Stimulated activated CD4-positive, alpha-beta T cell treated with anti-CD3 and anti-CD28 coated beads, Interleukin-4, amount 100 ng/mL, for 48 hours (primary cell): ENCODE measurements around the gene WSCD2.

Experiments used
- DNase-seq, 2 donors: peaks; one replicate each; pipeline ENCODE4 v3.0.0-alpha.2; 2020; ENCODE audit warnings: low read depth in 2 of 2

Gene WSCD2

GRCh38 chr12:108235197-108235984 lies 106.3 kb downstream of the WSCD2 start:
- no peak for DNase-seq

DNA sequence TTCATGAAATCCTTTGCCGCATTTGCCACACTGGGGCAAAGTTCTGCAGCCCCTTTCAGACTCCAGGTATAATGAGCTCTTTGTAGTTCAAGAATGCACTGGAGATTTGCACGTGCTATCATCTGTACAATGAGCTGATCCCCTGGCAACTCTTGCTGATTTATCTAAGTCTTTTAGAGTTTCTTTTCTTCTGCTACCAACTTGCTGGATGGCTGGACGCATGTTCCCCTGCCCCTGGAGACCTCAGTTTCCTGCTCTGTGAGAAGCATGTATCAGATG lies 106.8 kb downstream of the WSCD2 start:
- no peak for DNase-seq

DNA sequence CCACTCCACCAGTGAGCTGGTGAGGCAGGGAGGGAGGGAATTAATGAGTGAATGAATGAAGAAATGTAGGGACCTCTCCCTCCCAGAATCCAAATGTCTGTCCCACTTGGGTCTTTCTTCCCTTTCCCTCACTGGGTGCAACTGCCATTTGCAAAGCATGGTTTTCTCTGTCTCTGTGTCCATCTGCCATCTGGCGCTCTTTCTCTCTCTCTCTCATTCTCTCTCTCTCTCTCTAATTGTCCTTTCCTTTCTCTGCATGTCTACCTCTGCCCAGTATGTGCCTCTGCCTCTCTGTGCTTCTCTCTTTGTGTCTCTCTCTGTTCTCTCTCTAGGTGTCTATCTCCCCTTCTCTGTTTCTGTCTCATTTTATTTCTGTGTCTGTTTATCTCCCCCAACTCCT lies 107.3 kb downstream of the WSCD2 start:
- DNase-seq: no peak

DNA sequence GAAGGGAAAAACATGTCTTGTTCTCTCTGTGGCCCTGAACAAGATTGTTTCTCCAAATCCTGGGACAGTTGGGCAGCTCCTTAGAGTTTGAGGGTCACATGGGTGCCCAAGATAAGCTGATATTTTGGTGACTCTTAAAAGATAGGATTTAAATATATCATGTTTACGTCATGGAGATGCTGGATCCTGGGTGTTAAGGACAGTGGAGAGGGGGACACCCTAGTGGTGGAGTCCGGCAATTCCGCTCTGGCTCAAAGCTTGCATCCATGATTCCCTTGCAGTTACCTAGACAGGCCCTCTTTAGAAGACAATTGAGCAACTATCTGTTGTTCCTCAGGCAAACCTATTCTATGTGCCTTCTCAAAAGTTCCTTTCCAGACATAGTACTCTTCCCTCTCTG lies 108.2 kb downstream of the WSCD2 start:
- no peak for DNase-seq

GRCh38 chr12:108238474-108238873 lies 109.4 kb downstream of the WSCD2 start:
- no peak for DNase-seq

GRCh38 chr12:108239378-108239777 lies 110.3 kb downstream of the WSCD2 start:
- DNase-seq: no peak

DNA sequence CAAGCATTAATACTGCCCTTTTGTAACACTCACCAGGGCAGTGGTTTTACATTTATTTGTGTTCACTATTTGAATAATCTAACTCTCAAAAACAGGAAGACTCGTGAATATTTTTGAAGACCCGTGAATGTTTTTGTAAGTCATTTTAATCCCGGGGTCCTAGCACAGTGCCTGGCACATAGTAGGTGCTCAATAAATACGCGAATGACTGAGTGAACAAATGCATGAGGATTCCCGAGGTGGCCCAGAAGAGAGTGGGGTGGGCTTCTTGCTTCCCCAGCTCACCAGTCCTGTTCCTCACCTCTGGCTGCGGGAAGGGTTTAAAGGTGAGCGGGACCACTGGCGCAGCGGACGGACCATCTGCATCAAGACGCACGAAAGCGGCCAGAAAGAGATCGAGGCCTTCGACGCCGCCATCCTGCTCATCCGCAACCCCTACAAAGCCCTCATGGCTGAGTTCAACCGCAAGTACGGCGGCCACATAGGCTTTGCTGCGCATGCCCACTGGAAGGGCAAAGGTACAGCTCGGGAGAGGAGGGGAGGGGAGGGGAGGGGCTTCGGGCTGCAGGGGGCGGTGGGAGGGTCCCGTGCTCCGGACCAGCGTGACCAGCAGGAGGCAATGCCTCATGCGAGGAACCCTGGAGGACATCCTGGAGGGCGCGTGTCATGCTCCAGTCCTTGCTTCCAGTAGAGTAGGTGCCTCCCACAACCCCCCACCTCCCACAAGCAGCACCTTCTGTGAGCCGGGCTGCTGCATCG lies 111.1 kb downstream of the WSCD2 start:
- DNase-seq: no peak

DNA sequence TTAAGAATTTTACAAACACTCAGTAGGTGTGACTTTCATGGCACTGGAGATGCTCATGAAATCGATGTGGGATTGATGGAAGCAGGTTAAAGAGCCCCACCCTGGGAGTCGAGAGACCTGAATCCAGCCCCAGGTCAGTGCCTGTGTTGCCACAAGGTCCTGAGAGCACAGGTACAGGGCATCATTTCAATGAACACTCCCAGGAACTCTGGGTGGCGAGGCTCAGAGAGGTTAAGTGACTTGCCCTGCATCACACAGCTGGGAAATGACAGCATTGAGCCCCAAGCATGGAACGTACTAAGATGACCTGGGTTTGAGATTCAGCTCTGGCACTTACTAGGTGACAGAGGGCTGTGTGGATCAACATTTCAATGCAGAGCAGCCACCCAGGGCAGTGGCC lies 111.8 kb downstream of the WSCD2 start:
- no peak for DNase-seq

DNA sequence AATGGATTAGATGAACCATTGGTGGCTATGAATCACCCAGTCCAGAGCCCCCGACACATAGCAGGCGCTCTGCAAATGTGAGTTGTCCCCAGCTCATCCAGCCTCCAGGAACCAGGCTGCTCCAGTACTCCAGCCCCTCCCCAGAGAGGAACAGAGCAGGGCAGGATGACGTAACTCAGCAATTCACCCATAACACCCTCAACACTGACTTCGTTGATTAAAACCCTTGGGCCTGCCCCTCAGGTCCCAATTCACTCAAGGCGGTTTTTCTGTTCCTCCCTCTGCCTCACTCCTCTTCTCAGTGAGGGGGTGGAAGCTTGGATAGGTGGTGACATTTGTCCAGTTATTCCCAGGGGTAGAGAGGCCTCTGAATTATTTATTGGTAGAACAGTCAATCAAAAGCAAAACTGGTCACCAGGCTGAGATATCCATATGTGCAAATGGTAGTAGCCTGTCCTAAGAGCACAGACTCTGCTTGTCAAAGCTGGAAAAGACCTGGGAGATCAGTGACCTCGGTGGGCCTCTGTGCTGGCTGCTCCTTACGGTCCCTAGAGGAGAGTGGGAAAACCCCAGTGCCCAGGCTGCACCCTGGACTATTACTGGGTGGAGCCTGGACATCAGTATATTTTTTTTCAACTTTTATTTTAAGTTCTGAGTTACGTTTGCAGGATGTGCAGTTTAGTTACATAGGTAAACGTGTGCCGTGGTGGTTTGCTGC lies 113.1 kb downstream of the WSCD2 start:
- no peak for DNase-seq

GRCh38 chr12:108247130-108247529 lies 118.0 kb downstream of the WSCD2 start:
- DNase-seq: no peak

GRCh38 chr12:108248011-108248410 lies 118.9 kb downstream of the WSCD2 start:
- no peak for DNase-seq

DNA sequence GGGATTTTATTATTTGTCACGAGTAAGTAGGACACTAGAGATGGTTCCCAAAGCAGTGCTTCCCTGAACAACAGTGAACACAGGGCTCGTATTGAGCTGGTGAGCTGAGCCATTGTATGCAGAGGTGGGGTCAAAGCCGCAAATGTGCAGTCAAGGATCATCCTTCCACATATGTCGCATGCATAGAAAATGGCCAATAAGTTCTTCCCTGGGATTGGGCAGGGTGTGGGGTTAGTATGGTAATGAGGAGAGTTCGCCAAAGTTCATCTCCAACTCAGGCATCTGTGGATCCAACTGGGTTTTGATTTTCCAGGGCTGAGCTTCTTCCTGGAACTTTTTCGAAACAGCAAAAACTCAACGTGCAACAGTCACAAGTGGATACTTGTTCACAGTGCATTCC lies 123.4 kb downstream of the WSCD2 start:
- DNase-seq: no peak

DNA sequence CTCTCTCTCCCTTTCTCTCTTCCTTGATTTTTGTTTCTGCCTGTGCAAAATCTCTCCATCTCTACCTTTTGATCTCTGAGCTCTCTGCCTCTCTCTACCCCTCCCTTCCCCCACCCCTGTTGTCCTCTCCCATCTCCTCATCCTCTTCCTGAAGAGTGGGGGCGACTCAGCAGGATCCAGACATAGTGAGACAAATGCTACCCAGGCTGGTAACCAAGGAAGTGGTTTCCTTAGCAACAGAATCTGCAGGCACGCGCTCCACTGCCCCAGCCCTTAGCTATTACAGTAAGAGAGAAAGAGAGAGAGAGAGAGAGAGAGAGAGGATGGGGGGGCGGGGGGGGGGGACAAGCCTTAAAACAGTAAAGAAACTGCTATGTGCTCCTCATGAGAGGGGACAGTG lies 124.5 kb downstream of the WSCD2 start:
- DNase-seq: no peak

DNA sequence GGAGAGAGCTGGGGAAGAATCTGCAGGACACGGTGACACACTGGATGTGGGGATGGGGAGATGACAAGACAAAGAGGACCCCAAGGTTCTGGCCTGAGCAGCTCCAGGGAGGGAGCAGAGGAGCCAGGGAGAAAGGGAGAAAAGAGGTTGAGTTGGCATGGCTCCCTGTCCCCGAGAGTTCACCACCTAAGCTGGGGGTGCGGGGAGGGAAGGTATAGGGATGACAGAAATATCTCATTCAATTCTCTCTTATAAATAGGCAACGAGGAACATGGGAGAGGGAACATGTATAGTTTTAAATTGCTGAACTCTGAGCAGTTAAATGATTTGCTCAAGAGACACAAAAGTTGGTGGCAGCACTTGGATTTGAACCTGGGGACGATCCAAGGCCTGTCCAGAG lies 124.9 kb downstream of the WSCD2 start:
- DNase-seq: no peak

- DNase-seq: no peak
Observed at GRCh38 chr12:108254517-108255251, 125.6 kb downstream of the WSCD2 start.

GRCh38 chr12:108255252-108255602 lies 126.1 kb downstream of the WSCD2 start:
- no peak for DNase-seq

DNA sequence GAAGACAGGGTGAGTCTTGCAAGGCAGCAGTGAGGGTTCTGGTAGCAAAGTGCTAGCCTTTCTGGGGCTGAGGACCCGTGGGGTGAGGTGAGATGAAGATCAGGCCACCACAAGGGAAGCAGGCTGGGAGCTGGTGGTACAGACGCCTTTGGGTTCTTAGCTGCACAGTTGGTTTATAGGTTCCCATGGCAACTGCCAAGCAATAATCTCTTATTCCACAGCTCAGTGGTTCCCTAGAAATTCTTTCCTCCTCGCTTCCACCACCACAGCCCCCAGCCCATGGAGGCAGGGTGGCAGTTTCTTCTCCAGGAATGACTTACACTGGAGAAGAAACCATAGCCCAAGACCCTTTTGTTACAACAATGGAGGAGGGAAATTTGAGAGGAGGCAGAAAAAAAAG lies 127.9 kb downstream of the WSCD2 start:
- DNase-seq: no peak

DNA sequence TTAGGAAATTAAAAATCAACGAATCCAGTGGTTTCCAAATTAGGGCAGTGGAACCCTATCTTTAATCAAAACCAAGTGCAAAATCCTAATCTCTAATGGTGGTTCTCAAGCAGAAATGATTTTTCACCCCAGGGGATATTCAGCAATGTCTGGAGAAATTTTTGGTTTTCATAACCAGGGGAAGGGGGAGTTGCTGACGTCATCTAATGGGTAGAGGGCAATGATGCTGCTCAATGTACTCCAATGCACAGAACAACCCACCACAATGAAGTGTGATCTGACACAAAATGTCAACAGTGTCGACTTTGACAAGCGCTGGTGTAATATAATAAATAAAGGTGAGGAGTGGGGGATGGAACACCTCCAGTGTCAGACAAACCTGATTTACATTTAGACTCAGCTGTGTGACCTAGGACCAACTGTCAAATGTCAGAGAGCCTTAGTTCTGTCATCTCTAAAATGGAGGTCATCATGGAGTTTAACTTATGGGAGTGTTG lies 128.6 kb downstream of the WSCD2 start:
- no peak for DNase-seq

DNA sequence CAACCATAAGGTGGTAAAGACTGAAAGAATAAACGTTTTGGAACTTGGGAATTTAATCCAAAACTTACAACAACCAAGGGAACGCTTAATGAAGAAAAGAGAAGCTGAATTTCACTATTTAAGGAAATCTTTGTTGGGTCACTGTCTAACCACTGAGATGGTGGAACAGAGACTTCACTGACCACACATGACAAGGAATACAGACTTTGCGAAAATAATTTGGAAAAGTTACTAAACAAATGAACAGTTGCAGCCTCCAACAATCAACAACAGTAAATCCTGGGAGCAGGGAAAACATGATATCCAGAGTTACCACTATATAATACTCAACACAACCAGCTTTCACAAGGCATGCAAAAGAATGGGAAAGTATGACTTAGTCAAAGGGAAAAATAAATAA lies 131.0 kb downstream of the WSCD2 start:
- no peak for DNase-seq

DNA sequence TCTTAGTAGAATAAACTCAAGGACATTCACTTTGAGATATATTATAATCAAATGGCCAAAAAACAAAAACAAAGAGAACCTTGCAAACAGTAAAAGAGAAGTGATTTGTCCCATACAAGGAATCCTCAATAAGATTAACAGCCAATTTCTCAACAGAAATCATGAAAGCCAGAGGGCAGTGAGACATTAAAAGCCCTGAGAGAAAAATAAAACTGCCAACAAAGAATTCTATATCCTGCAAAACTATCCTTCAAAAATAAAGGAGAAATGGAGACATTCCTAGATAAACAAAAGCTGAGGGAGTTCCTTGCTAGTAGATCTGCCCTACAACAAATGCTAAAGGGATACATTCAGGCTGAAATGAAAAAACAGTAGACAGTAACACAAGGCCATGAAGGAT lies 131.9 kb downstream of the WSCD2 start:
- no peak for DNase-seq

DNA sequence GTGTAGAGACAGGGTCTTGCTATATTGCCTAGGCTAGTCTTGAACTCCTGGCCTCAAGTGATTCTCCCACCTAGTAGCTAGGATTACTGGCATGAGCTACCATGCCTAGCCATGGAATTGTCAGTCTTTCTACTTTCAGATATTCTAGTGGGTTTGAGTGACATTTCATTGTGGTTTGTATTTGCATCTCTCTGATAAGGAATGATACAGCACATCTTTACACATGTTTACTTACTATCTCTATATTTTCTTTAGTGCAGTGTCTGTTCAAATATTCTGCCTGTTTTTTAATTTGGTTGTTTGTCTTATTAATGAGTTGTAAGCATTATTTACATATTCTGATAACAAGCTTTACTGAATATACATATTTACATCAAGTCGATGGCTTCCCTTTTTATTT lies 136.4 kb downstream of the WSCD2 start:
- no peak for DNase-seq

DNA sequence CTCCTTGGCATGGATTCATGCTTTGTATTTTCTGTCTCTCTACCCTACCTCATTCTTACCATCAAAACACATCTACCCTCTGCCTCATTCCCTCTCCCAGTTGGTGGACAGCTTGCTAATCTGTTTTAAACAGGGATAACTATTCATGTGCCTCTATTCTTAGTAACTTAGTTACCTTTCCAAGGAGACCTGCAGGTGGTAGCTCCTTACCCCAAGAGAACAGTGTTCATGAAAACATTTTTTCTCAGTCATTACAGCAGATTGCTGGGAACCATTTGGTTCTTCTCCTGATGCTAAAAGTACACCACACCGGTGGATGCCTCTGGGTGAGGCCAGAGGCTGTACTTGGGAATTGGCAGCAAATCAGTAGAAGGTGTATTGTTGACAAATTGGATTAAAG lies 137.0 kb downstream of the WSCD2 start:
- no peak for DNase-seq
